Measurements from ENCODE around the gene ARMC12.
A peak's percentile ranks its signal among the peaks of the same experiment; 100 is the strongest.
"Not testable (repeated sequence)": the region's sequence is repeated elsewhere in the genome, so short reads cannot be mapped to it uniquely, and the experiment has no call there.

ARMC12 gene, protein sequence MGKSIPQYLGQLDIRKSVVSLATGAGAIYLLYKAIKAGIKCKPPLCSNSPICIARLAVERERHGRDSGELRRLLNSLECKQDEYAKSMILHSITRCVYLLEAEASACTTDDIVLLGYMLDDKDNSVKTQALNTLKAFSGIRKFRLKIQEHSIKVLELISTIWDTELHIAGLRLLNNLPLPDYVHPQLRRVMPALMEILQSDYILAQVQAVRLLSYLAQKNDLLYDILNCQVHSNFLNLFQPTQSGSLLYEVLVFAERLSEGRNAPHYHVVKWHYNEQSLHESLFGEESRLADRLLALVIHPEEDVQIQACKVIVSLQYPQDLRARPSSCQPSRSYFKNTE

DNA sequence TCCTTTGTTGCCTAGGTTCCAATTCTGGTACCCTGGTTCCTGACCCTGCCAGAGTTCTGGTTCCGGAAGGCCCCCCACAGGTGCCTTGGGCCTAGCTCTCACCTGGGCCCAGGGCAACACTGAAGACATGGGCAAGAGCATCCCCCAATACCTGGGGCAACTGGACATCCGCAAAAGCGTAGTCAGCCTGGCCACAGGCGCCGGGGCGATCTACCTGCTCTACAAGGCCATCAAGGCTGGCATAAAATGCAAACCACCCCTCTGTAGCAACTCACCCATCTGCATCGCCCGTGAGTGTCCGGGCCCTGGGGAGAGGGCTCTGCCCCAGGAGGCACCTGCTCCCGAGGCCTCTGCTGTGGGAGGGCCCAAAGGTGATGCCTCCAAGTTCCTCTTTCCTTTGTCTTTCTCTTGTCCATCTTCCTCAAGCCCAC, at the start of gene ARMC12:
Gene ARMC12 (plus strand): TSS at position 51 of the 431 bp plus-strand sequence. CDS start 77 bp downstream, at position 128.
- DNase-seq: no peak

- DNase-seq: peak; percentile 59
Observed at GRCh38 chr6:35687658-35688604, 48.9 kb upstream of the ARMC12 start.

DNA sequence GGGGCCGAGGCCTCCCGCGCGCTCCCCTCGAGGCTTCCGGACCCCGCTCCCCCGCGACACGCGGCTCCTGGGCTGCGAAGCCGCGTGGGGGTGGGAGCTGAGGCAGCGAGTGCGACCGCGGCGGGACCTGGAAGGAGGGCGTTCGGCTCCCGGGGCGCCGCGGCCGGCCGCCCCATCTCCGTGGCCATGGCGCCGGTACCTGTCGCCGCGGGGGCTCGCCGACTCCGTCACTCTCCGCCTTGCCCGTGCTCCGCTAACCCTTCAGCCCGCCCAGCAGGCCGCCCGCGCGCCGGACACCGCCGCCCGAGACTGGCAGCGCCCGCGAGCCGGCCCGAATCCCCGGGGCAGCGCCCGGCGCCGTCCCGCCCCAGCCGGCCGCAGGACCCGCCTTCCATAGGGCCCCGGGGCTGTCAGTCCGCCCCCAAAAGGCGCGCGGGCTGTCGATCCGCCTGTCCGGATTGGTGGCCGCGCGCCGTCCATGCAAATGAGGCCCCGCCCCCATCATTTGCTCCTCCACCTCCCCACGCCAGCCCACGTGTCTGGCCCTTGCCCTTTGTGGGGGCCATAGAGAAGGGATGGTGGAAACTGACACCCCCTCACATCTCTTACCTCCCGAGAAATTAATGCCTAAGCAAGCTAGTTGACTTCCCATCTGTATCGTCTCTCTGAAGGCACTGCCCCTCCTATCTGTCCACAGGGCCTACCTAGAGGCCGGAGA, 48.1 kb upstream of the ARMC12 start, which contains the start of gene FKBP5:
Gene FKBP5 (minus strand): TSS at position 311 of the 718 bp plus-strand sequence. CDS start 46,091 bp downstream, outside the sequence.
- peak; percentile 93 for DNase-seq

- not testable (repeated sequence) for DNase-seq
Observed at GRCh38 chr6:35690006-35690405, 46.8 kb upstream of the ARMC12 start.

GRCh38 chr6:35690484-35690883, 46.3 kb upstream of the ARMC12 start:
- DNase-seq: no peak

- no peak for DNase-seq
Observed at GRCh38 chr6:35691027-35691824, 45.6 kb upstream of the ARMC12 start.

- no peak for DNase-seq
Observed at GRCh38 chr6:35694462-35694861, 42.4 kb upstream of the ARMC12 start.

DNA sequence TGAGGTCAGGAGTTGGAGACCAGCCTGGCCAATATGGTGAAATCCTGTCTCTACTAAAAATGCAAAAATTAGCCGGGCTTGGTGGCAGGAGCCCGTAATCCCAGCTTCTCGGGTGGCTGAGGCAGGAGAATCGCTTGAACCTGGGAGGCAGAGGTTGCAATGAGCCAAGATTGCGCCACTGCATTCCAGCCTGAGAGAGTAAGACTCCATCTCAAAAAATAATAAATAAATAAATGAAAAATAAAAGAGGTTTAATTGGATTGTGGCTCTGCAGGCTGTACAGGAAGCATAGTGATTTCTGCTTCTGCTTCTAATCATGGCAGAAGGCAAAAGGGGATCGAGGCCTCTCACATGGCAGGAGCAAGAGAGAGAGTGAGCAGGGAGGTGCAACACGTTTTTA, 38.4 kb upstream of the ARMC12 start:
- DNase-seq: not testable (repeated sequence)

DNA sequence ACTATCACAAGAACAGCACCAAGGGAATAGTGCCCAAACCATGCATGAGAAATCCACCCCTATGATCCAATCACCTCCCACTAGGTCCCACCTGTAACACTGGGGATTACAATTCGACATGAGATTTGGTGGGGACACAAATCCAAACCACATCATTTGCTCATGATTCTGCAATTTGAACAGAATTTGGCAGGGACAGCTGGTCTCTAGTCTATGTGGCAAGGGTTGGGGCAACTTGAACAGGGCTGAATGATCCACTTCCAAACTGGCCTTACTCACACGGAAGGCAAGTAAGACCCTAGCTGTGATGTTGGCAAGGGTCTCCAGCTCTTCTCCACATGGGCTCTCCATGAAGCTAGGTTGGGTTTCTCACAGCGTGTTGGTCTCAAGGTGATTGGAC, 38.0 kb upstream of the ARMC12 start:
- no peak for DNase-seq

DNA sequence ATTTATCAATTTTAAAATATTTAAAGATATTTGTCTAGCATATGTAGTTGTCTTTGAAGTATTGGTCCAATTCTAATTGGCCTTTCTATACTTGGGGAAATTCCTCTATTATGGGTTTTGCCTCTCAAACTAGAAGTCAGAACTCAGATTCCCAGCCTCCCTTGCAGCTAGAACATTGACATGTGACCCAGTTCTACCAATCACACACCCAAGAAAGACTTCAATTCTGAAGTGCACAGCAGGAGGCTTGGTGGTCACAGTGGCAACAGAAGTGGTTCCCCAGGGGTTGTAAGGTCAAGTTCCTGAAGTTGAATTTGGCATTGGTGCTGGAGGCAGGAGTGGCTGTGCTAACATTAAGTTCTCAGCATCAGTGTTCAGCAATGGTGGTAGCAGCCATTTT, 33.3 kb upstream of the ARMC12 start:
- DNase-seq: no peak

GRCh38 chr6:35706468-35706867, 30.4 kb upstream of the ARMC12 start:
- no peak for DNase-seq

GRCh38 chr6:35707714-35708407, 29.0 kb upstream of the ARMC12 start:
- no peak for DNase-seq

- DNase-seq: no peak
Observed at GRCh38 chr6:35708585-35708984, 28.2 kb upstream of the ARMC12 start.

DNA sequence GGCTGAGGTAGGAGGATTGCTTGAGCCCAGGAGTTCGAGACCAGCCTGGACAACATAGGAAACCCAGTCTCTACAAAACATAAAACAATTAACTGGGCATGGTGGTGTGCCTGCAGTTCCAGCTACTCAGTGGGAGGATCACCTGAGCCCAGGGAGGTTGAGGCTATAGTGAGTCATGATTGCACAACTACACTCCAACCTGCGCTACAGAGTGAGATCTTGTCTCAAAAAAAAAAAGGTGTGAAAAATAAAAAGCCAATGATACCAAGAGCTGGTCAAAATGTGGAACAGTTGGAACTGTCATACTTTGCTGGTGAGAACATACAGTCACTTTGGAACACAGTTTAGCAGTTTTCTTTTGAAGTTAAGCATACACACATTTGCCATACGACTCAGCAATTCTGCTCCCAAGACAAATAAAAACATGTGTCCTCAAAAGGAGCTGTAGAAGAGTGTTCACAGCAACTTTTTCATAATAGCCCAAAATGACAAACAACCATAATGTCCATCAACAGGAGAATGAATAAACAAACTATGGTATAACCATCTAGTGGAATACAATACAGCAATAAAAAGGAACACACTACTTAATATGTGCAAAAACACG, 26.5 kb upstream of the ARMC12 start:
- DNase-seq: peak; percentile 59

DNA sequence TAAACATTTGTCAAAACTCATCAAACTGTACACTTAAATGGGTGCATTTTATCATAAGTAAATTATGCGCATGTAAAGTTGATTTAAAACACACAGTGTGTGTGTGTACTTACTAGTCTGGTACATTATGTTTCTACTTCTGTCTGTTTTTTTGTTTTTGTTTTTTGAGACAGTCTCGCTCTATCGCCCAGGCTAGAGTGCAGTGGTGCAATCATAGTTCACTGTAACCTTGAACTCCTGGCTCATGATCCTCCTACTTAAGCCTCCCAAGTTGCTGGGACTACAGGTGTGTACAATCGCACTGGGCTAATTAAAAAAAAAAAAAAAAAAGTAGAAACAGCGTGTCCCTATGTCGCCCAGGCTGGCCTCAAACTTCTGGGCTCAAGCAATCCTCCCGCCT, 25.1 kb upstream of the ARMC12 start:
- DNase-seq: no peak

- no peak for DNase-seq
Observed at GRCh38 chr6:35713006-35713767, 23.6 kb upstream of the ARMC12 start.

DNA sequence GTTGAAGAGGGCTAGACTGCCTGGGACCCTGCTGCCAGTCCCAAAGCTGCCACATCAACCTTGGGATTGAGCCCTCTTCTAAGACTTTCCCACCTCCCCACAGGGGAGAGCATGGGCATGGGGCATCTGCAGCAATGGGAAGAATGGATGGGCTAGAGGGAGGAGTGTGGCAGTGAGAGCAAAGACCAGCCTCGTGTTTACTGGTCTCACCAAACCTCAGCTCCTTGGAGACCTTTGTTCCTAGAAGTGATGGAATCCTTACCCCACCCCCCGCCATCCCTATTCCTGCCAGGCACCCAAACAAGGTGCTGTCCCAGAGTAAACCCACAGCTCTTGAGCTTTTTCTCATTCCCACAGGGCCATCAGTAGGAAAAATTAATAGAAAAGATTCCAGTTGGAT, 20.0 kb upstream of the ARMC12 start:
- DNase-seq: no peak

- DNase-seq: no peak
Observed at GRCh38 chr6:35717449-35718374, 19.1 kb upstream of the ARMC12 start.

- DNase-seq: no peak
Observed at GRCh38 chr6:35718375-35718736, 18.5 kb upstream of the ARMC12 start.

All from NK-92 treated with Interleukin-12 subunit alpha and Interleukin-12 subunit beta, amount 100 ng/mL, for 24 hours (cell line).